Naive thymus-derived CD4-positive, alpha-beta T cell (primary cell): Measurements from ENCODE around the gene NPTX2. TPM values are rescaled to one million over a fixed set of nuclear protein-coding genes. Genes with fewer than 3 reads are reported as not detected.

Experiments
- ATAC-seq: fragments of 150-1000 bp; cut with Tn5 transposase; 2 replicates; pipeline ENCODE4 v1.10.0; 2021; ENCODE audit warnings: mild to moderate bottlenecking, moderate library complexity
- CTCF ChIA-PET: fragments of 350-600 bp; sonication (Branson Sonifier 250); formaldehyde crosslinking; loops from one replicate; lab custom pipeline; 2021; ENCODE audit warnings: antibody characterized with exemption; lab: Charles Lee
- POLR2A ChIA-PET: fragments of 350-600 bp; sonication (Branson Sonifier 250); formaldehyde crosslinking; loops from one replicate; lab custom pipeline; 2021; ENCODE audit warnings: antibody characterized with exemption, inconsistent platforms; lab: Charles Lee
- DNase-seq, 9 donors: peaks; one replicate each; pipeline versions ENCODE4 v3.0.0 to v3.0.0-alpha.2; 2020 to 2022; ENCODE audit warnings: mixed read lengths in 1 of 9
- H3K27ac ChIP-seq: one replicate; pipeline ENCODE4 v1.7.0; 2013; ENCODE audit warnings: mild to moderate bottlenecking, low read depth, low read length, moderate library complexity
- H3K27me3 ChIP-seq, 2 donors: one replicate each; pipeline ENCODE4 v1.7.0; 2013; ENCODE audit warnings: low read length in 2 of 2, mild to moderate bottlenecking in 2 of 2, moderate library complexity in 2 of 2; ENCODE audit not compliant: control insufficient read depth in 2 of 2, insufficient read depth in 2 of 2
- H3K36me3 ChIP-seq, 3 experiments: 1 replicate in 2 of 3; 2 replicates in 1 of 3; pipeline ENCODE4 v1.7.0; 2013; ENCODE audit warnings: low read length in 3 of 3, mild to moderate bottlenecking in 3 of 3, moderate library complexity in 1 of 3; ENCODE audit not compliant: insufficient read depth in 3 of 3, control insufficient read depth in 2 of 3
- H3K4me1 ChIP-seq, 2 donors: one replicate each; pipeline ENCODE4 v1.7.0; 2013; ENCODE audit warnings: low read length in 2 of 2, mild to moderate bottlenecking in 2 of 2, moderate library complexity in 1 of 2; ENCODE audit not compliant: control insufficient read depth in 2 of 2, insufficient read depth in 2 of 2
- H3K4me3 ChIP-seq: 2 replicates; pipeline ENCODE4 v1.7.0; 2013; ENCODE audit warnings: mild to moderate bottlenecking, low read length
- H3K9me3 ChIP-seq, 3 experiments: 1 replicate in 2 of 3; 2 replicates in 1 of 3; pipeline ENCODE4 v1.7.0; 2013; ENCODE audit warnings: low read length in 3 of 3; ENCODE audit not compliant: control insufficient read depth in 2 of 3
- H3K27ac Mint-ChIP-seq, 9 donors: one replicate each; pipeline ENCODE4 v1.8.0; 2020 to 2022; ENCODE audit warnings: mixed read lengths in 9 of 9, mild to moderate bottlenecking in 8 of 9, moderate library complexity in 5 of 9, inconsistent platforms in 2 of 9
- H3K27me3 Mint-ChIP-seq, 5 donors: one replicate each; pipeline ENCODE4 v1.8.0; 2021 to 2022; ENCODE audit warnings: mixed read lengths in 5 of 5, mild to moderate bottlenecking in 1 of 5
- H3K36me3 Mint-ChIP-seq, 5 donors: one replicate each; pipeline ENCODE4 v1.8.0; 2020 to 2022; ENCODE audit warnings: mixed read lengths in 5 of 5, mild to moderate bottlenecking in 3 of 5, inconsistent platforms in 1 of 5
- H3K4me1 Mint-ChIP-seq, 7 donors: one replicate each; pipeline ENCODE4 v1.8.0; 2020 to 2022; ENCODE audit warnings: mixed read lengths in 7 of 7, mild to moderate bottlenecking in 3 of 7, inconsistent platforms in 1 of 7
- H3K4me3 Mint-ChIP-seq, 10 donors: one replicate each; pipeline ENCODE4 v1.8.0; 2020 to 2022; ENCODE audit warnings: mild to moderate bottlenecking in 10 of 10, mixed read lengths in 10 of 10, moderate library complexity in 6 of 10, inconsistent platforms in 2 of 10
- H3K9me3 Mint-ChIP-seq, 11 donors: one replicate each; pipeline ENCODE4 v1.8.0; 2020 to 2022; ENCODE audit warnings: mixed read lengths in 11 of 11, mild to moderate bottlenecking in 4 of 11, inconsistent platforms in 1 of 11, moderate library complexity in 1 of 11
- intact Hi-C, 2 donors: fragments of 100-400 bp; cut with micrococcal nuclease; formaldehyde crosslinking; loops; one replicate each; pipeline ENCODE4 v1.15.1; 2023
- polyA plus RNA-seq, 2 donors: library from polyadenylated mRNA; unstranded; fragments of 300-500 nt; fragmentation: Illumina TruSeq; gene quantifications; one replicate each; pipeline ENCODE4 v1.2.3, GENCODE V29; 2021
- total RNA-seq, 6 experiments: library from RNA in 5 of 6; stranded (reverse) in 5 of 6; gene quantifications; 1 replicate in 5 of 6; 2 replicates in 1 of 6; pipeline ENCODE4 v1.2.3 and lab custom pipeline; 2021 to 2026

NPTX2 gene
- total RNA-seq = under 1 TPM in 3 of 5 experiments, not detected in 2; 0.07 to 0.22 (median 0.19) TPM
- not detected for polyA plus RNA-seq
- not detected for total RNA-seq (lab: John Stamatoyannopoulos, UW)

- Histone ChIP-seq H3K36me3 (no peaks in the 10 kb centered on the region), H3K27me3 (peaks cover 0 to 4% of the 10 kb centered on the region in 2 donors), H3K4me3 (no peak within 1 kb of the TSS), H3K9me3 (peaks cover 0 to 5% (median 0%) of the 10 kb centered on the region in 3 experiments), H3K4me1 (no peaks in the 10 kb centered on the region), H3K27ac (no peak within 1 kb of the TSS)
- H3K9me3 Mint-ChIP-seq = peaks cover 0 to 9% (median 0%) of the 10 kb centered on the region in 11 donors
- ATAC-seq (no peak), DNase-seq (no peak)
- peaks cover 50 to 62% (median 57%) of the 10 kb centered on the region in 5 donors for H3K27me3 Mint-ChIP-seq
- peak within 1 kb of the TSS in 4 of 10 donors; percentile 30 to 60 (median 38) for H3K4me3 Mint-ChIP-seq
- no peaks in the 10 kb centered on the region for H3K36me3 Mint-ChIP-seq
- H3K4me1 Mint-ChIP-seq = peaks cover 0 to 14% (median 4%) of the 10 kb centered on the region in 7 donors
- ChIA-PET POLR2A (no interaction called here), CTCF (no interaction called here)
- intact Hi-C loops = no loop called here
- H3K27ac Mint-ChIP-seq = no peak within 1 kb of the TSS
Observed at GRCh38 chr7:98617051-98617959, at the start of gene NPTX2. TSS of gene NPTX2 (plus strand) at chr7:98617285. CDS start at chr7:98617462, 177 bp downstream.

GRCh38 chr7:98567991-98568390 is 49.1 kb upstream of the NPTX2 start:
- CTCF ChIA-PET = no interaction called here
- no peak for DNase-seq
- no peaks in the 10 kb centered on the region for H3K27me3 ChIP-seq
- H3K9me3 ChIP-seq = no peaks in the 10 kb centered on the region
- Mint-ChIP-seq H3K4me1 (peaks cover 0 to 1% (median 0%) of the 10 kb centered on the region in 7 donors), H3K27ac (no peak overlapping the region), H3K4me3 (no peak overlapping the region), H3K36me3 (peaks cover 0 to 4% (median 0%) of the 10 kb centered on the region in 5 donors), H3K9me3 (peaks cover 0 to 15% (median 10%) of the 10 kb centered on the region in 11 donors), H3K27me3 (peaks cover 0 to 30% (median 16%) of the 10 kb centered on the region in 5 donors)
- no peaks in the 10 kb centered on the region for H3K4me1 ChIP-seq
- H3K4me3 ChIP-seq = no peak overlapping the region
- ATAC-seq = no peak
- intact Hi-C loops = no loop called here
- H3K36me3 ChIP-seq = no peaks in the 10 kb centered on the region
- H3K27ac ChIP-seq = no peak overlapping the region
- POLR2A ChIA-PET = no interaction called here

GRCh38 chr7:98568891-98569290 is 48.2 kb upstream of the NPTX2 start:
- Mint-ChIP-seq H3K4me3 (no peak overlapping the region), H3K9me3 (peaks cover 0 to 12% (median 10%) of the 10 kb centered on the region in 11 donors), H3K27ac (no peak overlapping the region), H3K27me3 (peaks cover 0 to 24% (median 14%) of the 10 kb centered on the region in 5 donors), H3K36me3 (peaks cover 0 to 4% (median 0%) of the 10 kb centered on the region in 5 donors), H3K4me1 (peaks cover 0 to 1% (median 0%) of the 10 kb centered on the region in 7 donors)
- no peaks in the 10 kb centered on the region for H3K9me3 ChIP-seq
- ATAC-seq = no peak
- no peaks in the 10 kb centered on the region for H3K4me1 ChIP-seq
- H3K4me3 ChIP-seq = no peak overlapping the region
- intact Hi-C loops = no loop called here
- no peak overlapping the region for H3K27ac ChIP-seq
- no peaks in the 10 kb centered on the region for H3K36me3 ChIP-seq
- POLR2A ChIA-PET = no interaction called here
- no peaks in the 10 kb centered on the region for H3K27me3 ChIP-seq
- DNase-seq = no peak
- CTCF ChIA-PET = no interaction called here

- CTCF ChIA-PET = no interaction called here
- peaks cover 0 to 22% (median 7%) of the 10 kb centered on the region in 5 donors for H3K27me3 Mint-ChIP-seq
Observed at GRCh38 chr7:98569691-98570337, 47.3 kb upstream of the NPTX2 start.

GRCh38 chr7:98571006-98571405 is 46.1 kb upstream of the NPTX2 start:
- Mint-ChIP-seq H3K4me1 (no peaks in the 10 kb centered on the region), H3K4me3 (no peak overlapping the region), H3K27me3 (peaks cover 0 to 13% (median 5%) of the 10 kb centered on the region in 5 donors), H3K36me3 (peaks cover 0 to 5% (median 0%) of the 10 kb centered on the region in 5 donors), H3K9me3 (peaks cover 0 to 24% (median 12%) of the 10 kb centered on the region in 11 donors), H3K27ac (no peak overlapping the region)
- no peaks in the 10 kb centered on the region for H3K4me1 ChIP-seq
- POLR2A ChIA-PET = no interaction called here
- no peaks in the 10 kb centered on the region for H3K36me3 ChIP-seq
- H3K27me3 ChIP-seq = no peaks in the 10 kb centered on the region
- DNase-seq (no peak), ATAC-seq (no peak)
- CTCF ChIA-PET = no interaction called here
- H3K27ac ChIP-seq = no peak overlapping the region
- H3K4me3 ChIP-seq = no peak overlapping the region
- H3K9me3 ChIP-seq = peaks cover 0 to 4% (median 0%) of the 10 kb centered on the region in 3 experiments
- intact Hi-C loops = no loop called here

More at GRCh38 chr7:98569691-98570337, 47.3 kb upstream of the NPTX2 start:
- intact Hi-C loops = no loop called here
- Mint-ChIP-seq H3K4me1 (no peaks in the 10 kb centered on the region), H3K4me3 (no peak overlapping the region), H3K27ac (no peak overlapping the region), H3K36me3 (peaks cover 0 to 4% (median 0%) of the 10 kb centered on the region in 5 donors), H3K9me3 (peaks cover 0 to 15% (median 6%) of the 10 kb centered on the region in 11 donors)
- Histone ChIP-seq H3K27ac (no peak overlapping the region), H3K9me3 (no peaks in the 10 kb centered on the region), H3K36me3 (no peaks in the 10 kb centered on the region), H3K4me3 (no peak overlapping the region), H3K27me3 (no peaks in the 10 kb centered on the region), H3K4me1 (no peaks in the 10 kb centered on the region)
- POLR2A ChIA-PET = no interaction called here
- ATAC-seq (no peak), DNase-seq (no peak)

GRCh38 chr7:98571986-98572385 is 45.1 kb upstream of the NPTX2 start:
- ChIA-PET CTCF (no interaction called here), POLR2A (no interaction called here)
- Mint-ChIP-seq H3K27me3 (peaks cover 0 to 10% (median 5%) of the 10 kb centered on the region in 5 donors), H3K4me3 (no peak overlapping the region), H3K36me3 (peaks cover 0 to 5% (median 0%) of the 10 kb centered on the region in 5 donors), H3K9me3 (peaks cover 0 to 33% (median 21%) of the 10 kb centered on the region in 11 donors), H3K4me1 (no peaks in the 10 kb centered on the region), H3K27ac (no peak overlapping the region)
- intact Hi-C loops = no loop called here
- Histone ChIP-seq H3K9me3 (peaks cover 0 to 13% (median 0%) of the 10 kb centered on the region in 3 experiments), H3K4me1 (no peaks in the 10 kb centered on the region), H3K27me3 (no peaks in the 10 kb centered on the region), H3K36me3 (no peaks in the 10 kb centered on the region), H3K27ac (no peak overlapping the region), H3K4me3 (no peak overlapping the region)
- no peak for DNase-seq
- no peak for ATAC-seq
